ENCODE measurements around the gene KCNC3. TPM values are rescaled to one million over a fixed set of nuclear protein-coding genes. Genes with fewer than 3 reads are reported as not detected.
A peak's percentile ranks its signal among the peaks of the same experiment; 100 is the strongest.

The KCNC3 gene
- total and polyA plus RNA-seq, 2 of the 13 experiments (the other 11 are each of a cell fraction or from before 2014, with no cell fraction given): 0.29 to 1.7 TPM

GRCh38 chr19:50333737-50334617, 4.8 kb upstream of the KCNC3 start (continued):
- TF ChIP-seq ZNF580 (CRISPR knock-in tag; IDR thresholded peaks at IDR 0.05; ENCODE audit: borderline replicate concordance, low read depth) (peak; percentile 43; the same call in 1 of the 2 replicates), NAIF1 (CRISPR knock-in tag; IDR thresholded peaks at IDR 0.05; ENCODE audit: borderline replicate concordance) (0 out of 2 replicates have a peak, but pooled peaks have one; percentile 41), NFIB (CRISPR knock-in tag; IDR thresholded peaks at IDR 0.05; ENCODE audit: borderline replicate concordance) (no peak), ZNF766 (CRISPR knock-in tag; IDR thresholded peaks at IDR 0.05; ENCODE audit: borderline replicate concordance) (peak; percentile 74; the same call in 1 of the 2 replicates), KLF11 (CRISPR knock-in tag; IDR thresholded peaks at IDR 0.05) (peak; percentile 62; the same call in 1 of the 2 replicates), GPN1 (CRISPR knock-in tag; IDR thresholded peaks at IDR 0.05; ENCODE audit: borderline replicate concordance) (0 out of 2 replicates have a peak, but pooled peaks have one; percentile 62), PHF20 (CRISPR knock-in tag; IDR thresholded peaks at IDR 0.05) (peak; percentile 50), ELF1 (CRISPR knock-in tag; IDR thresholded peaks at IDR 0.05) (0 out of 2 replicates have a peak, but pooled peaks have one; percentile 23), PBX3 (CRISPR knock-in tag; IDR thresholded peaks at IDR 0.05; ENCODE audit: borderline replicate concordance) (peak; percentile 70; the same call in 1 of the 2 replicates), ATF6 (CRISPR knock-in tag; conservative IDR thresholded peaks at IDR 0.05) (0 out of 2 replicates have a peak, but pooled peaks have one; percentile 47), CBX1 (IDR thresholded peaks at IDR 0.05; ENCODE audit: low read depth) (no peak), MED1 (CRISPR knock-in tag; IDR thresholded peaks at IDR 0.05) (peak; percentile 47), POLR2G (IDR thresholded peaks at IDR 0.05; ENCODE audit: low read depth, low read length) (peak; percentile 78), CEBPG (CRISPR knock-in tag; IDR thresholded peaks at IDR 0.05) (peak; percentile 28; the same call in 1 of the 2 replicates), KDM2A (CRISPR knock-in tag; IDR thresholded peaks at IDR 0.05; ENCODE audit: borderline replicate concordance, low read depth) (peak; percentile 78; the same call in 1 of the 2 replicates), ZNF160 (CRISPR knock-in tag; IDR thresholded peaks at IDR 0.05) (peak; percentile 88; the same call in 1 of the 2 replicates), ZNF576 (CRISPR knock-in tag; IDR thresholded peaks at IDR 0.05) (peak; percentile 48; the same call in 1 of the 2 replicates), ZNF280B (CRISPR knock-in tag; IDR thresholded peaks at IDR 0.05; ENCODE audit: borderline replicate concordance) (peak; percentile 94), SALL1 (CRISPR knock-in tag; IDR thresholded peaks at IDR 0.05) (peak; percentile 91)
- TF ChIP-seq, protein P1, sequence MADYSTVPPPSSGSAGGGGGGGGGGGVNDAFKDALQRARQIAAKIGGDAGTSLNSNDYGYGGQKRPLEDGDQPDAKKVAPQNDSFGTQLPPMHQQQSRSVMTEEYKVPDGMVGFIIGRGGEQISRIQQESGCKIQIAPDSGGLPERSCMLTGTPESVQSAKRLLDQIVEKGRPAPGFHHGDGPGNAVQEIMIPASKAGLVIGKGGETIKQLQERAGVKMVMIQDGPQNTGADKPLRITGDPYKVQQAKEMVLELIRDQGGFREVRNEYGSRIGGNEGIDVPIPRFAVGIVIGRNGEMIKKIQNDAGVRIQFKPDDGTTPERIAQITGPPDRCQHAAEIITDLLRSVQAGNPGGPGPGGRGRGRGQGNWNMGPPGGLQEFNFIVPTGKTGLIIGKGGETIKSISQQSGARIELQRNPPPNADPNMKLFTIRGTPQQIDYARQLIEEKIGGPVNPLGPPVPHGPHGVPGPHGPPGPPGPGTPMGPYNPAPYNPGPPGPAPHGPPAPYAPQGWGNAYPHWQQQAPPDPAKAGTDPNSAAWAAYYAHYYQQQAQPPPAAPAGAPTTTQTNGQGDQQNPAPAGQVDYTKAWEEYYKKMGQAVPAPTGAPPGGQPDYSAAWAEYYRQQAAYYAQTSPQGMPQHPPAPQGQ (CRISPR knock-in tag; IDR thresholded peaks at IDR 0.05; ENCODE audit: borderline replicate concordance): no peak

Measured in HepG2 (cell line).